Measurements from ENCODE around the gene CUEDC2.

DNA sequence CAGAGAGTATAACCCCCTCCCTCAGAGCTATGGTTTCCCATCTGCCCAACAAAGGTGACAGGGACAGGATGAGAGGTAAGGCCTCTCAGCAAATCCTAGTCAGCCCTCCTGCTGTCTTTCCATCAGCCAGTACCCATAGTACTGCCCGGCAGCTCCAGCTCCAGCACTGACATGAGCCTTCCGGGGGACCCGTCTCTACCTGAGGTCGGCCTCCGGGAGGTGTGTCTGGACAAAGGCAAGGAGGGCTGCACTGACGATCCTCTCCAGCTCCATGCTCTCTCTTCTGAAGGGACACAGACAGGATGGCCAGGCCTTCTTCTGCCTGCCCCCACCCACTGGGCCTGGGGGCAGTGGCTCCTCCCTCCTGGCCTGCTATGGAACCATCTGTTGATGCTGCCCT, 7.5 kb downstream of the CUEDC2 start:
- TF ChIP-seq, protein P1, sequence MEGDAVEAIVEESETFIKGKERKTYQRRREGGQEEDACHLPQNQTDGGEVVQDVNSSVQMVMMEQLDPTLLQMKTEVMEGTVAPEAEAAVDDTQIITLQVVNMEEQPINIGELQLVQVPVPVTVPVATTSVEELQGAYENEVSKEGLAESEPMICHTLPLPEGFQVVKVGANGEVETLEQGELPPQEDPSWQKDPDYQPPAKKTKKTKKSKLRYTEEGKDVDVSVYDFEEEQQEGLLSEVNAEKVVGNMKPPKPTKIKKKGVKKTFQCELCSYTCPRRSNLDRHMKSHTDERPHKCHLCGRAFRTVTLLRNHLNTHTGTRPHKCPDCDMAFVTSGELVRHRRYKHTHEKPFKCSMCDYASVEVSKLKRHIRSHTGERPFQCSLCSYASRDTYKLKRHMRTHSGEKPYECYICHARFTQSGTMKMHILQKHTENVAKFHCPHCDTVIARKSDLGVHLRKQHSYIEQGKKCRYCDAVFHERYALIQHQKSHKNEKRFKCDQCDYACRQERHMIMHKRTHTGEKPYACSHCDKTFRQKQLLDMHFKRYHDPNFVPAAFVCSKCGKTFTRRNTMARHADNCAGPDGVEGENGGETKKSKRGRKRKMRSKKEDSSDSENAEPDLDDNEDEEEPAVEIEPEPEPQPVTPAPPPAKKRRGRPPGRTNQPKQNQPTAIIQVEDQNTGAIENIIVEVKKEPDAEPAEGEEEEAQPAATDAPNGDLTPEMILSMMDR (IDR thresholded peaks at IDR 0.05; ENCODE audit: low read length), result no peak
- TF ChIP-seq EZH2 (IDR thresholded peaks at IDR 0.05; ENCODE audit: borderline replicate concordance, low read length), result no peak
